Activated CD8-positive, alpha-beta memory T cell treated with anti-CD3 and anti-CD28 coated beads, Interleukin-2, amount 50 U/mL, for 4 hours (primary cell): ENCODE measurements around the gene MYO16.

Experiments
- DNase-seq: peaks from one replicate; pipeline ENCODE4 v3.0.0-alpha.2; 2020

MYO16 gene

DNA sequence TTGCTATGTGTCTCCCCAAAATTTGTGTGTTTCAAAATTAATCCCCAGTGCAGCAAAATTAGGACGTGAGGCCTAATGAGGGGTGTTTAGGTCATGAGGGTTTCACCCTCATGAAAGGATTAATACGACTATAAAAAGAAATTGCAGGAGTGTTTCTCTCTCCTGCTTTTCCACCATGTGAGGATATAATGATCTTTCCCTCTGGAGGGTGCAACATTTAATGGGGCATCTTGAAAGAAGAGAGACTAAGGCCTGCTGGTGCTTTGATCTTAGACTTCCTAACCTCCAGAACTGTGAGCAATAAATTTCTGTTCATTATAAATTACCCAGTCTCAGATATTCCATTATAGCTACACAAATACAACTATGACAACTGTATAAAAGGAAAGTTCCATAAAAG is 183.2 kb downstream of the MYO16 start:
- no peak for DNase-seq

DNA sequence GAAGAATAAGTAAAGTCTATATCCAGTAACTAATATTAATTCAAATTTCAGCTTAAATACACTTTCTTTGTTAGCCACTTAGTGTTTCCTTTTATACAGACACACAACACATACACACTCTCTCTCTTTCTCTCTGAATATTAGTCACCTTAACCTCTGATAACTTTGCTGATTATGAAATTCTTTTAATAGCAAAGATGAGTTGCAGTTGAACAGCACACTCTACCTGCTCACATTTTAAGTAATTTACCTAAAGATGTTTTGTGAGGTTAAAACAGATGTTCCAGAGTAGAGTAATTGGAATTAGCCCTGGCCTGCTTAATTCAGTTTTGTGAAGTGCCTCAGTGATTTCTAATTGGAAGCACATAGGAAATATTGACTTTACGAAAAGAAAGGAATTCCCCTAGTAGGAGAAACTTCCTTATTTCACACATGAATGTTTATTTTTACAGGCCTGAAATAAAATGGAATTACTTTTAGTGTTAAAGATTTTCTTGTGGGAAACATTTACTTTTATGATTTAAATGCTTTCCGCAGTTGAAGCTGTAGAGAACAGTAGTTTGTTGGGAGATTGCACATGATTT is 184.3 kb downstream of the MYO16 start:
- DNase-seq, result no peak

- no peak for DNase-seq
Measured at GRCh38 chr13:108816375-108816774, 187.0 kb downstream of the MYO16 start.

DNA sequence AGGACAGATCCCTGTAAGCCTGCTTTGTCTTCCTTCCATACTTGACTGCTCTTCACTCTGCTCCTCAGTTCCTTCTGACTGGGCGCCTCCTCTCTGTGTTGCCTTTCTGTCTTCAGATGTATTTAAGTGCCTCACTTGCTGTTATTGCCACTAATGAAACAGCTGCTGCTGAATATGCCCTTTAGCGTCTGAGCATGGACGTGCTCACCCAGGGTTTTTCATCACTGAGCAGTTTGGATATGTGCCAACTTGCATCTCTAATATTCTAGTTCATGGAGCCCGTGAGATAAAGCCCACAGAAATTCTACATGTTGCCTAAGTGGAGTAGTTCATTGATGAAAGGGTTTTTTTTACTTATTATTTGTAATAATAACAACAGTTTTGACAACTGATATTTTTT is 198.2 kb downstream of the MYO16 start:
- no peak for DNase-seq

- no peak for DNase-seq
Measured at GRCh38 chr13:108828086-108828815, 198.8 kb downstream of the MYO16 start.

GRCh38 chr13:108830916-108831315 is 201.5 kb downstream of the MYO16 start:
- no peak for DNase-seq

DNA sequence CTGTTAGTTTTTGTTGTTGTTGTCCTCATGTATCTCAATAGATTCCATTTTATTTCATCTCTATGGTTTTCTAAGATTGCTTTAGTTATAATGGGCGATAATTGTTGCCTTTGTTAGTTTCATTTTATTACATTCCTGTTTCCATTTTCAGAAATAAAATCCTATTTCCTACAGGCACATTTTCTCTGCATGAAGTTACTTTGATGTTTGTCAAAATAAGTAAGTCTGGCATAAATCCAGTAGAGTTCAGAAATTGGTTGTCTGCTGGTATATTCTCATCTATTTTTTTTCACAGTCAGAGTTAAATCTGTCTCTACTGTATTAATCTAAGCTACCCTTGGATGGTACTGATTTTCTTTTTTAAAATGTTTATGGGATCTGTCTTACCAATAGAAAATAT is 204.1 kb downstream of the MYO16 start:
- no peak for DNase-seq

DNA sequence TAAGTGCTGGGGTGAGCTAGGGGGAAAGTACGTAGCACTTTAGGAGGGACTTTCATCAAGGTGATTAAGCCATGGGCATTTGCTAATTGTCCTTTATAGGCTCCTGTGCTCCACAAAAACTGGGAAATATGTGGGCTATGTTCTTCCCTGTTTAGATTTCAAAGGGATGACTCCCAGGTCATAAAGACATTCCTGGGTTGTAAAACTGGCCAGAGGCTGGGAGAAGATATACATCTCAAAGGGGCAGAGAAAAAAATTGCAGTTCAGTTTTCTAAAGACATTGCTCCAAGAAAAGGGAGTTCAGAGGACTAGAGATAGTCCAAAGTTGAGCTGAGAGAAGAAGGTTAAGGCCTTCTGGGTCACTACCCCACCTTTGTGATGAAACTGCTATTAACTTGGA is 204.8 kb downstream of the MYO16 start:
- no peak for DNase-seq

- no peak for DNase-seq
Measured at GRCh38 chr13:108835083-108835482, 205.7 kb downstream of the MYO16 start.

DNA sequence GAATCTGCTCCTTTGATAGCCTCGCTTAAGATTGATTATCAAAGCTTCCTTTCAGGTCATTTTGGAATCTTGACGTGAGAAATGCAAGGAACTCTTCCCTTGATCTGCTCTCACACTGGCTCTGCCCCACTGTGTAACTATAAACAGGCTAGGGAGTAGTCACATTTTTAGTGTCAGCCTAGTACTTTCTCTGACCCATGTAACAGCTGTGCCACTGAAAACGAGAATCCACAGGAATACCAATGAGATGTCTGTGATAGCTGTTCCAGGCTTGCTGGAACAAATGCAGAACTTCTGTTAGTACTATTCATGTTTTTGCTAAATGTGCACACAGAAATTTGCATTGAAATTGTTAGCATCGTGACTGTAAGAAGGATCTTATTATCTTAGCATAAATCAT is 221.3 kb downstream of the MYO16 start:
- no peak for DNase-seq

DNA sequence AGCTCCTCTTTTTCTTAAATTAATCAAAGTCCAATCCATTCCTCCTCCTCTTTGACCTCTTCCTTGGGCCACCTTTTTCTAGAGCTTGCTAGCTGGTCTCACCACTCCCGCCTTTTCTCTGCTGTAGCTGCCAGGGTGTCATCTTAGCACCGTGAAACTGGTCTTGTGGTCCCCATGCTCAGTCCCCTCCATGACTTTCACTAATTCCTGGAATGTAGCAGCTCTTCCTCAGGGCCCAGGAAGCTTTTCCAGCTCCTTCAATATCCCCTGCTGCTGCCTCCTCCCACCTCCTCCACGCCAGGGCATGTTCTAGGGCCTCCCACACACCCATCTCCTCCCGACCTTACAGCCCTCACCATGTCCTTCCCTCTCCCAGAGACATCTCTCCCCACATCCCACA is 222.2 kb downstream of the MYO16 start:
- no peak for DNase-seq

DNA sequence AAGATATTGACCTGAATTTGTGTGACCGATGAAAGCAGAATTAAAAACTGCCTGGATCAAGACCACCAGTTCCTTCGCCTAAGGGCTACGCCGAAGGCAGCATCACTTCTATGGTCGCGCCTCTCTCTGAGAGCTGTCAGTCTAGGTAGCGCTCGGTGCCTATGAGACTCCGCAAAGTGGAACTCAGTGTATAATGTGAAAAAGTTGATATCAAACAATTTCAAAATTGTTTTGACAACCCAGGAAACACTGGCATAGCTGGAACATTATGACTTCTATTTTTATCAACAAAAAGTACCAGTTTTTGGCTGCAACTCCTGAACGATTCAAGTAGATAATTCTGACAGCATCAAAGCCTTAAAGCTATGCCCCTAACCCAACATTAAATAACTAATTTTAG is 223.6 kb downstream of the MYO16 start:
- DNase-seq, result no peak

DNA sequence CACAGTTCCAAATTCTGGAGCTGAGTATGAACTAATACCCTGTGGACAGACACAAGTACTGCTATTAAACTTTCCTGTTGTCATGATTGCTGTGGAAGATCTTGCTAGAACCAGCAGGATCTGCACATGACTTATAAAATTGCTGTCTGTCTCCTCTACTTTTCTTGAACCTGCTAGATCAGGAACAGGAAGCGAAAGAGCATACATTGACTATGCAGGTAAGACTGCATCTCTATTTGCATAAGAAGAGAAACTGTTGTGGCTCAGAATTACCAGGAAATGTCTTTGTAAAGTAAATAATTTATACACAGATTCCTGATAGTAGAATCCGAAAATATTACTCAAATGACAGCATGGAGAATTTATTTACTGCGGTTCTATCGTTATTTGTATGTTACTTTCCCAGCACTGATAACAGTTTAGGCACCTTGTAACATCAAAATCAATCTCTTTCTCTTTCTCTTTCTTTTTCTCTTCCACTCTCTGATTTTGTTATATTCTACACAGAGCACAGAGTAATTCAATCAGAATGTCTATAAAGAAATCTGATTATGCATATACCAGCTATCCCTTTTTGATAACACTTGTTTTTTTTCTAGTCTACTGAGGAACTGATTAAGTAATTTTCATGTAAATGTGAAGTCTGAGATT is 226.5 kb downstream of the MYO16 start:
- no peak for DNase-seq

DNA sequence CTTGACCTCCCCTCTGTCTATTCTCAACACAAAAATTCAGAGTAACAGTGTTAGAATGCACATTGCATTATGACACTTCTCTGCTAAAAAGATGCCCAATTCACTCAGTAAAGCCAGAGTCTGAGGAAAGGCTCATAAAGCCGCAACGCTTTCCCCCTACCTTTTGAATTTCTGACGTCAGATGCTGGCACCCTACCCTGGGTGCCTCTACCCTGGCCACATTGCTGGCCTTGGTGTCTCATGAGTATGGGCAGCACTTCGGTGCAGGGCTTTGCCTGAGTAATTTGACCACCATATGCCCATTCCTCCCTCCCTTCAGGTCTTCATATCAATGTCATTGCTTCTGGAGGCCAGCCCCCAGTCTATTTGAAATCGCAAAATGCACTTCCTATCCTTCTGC is 229.3 kb downstream of the MYO16 start:
- DNase-seq, result no peak

DNA sequence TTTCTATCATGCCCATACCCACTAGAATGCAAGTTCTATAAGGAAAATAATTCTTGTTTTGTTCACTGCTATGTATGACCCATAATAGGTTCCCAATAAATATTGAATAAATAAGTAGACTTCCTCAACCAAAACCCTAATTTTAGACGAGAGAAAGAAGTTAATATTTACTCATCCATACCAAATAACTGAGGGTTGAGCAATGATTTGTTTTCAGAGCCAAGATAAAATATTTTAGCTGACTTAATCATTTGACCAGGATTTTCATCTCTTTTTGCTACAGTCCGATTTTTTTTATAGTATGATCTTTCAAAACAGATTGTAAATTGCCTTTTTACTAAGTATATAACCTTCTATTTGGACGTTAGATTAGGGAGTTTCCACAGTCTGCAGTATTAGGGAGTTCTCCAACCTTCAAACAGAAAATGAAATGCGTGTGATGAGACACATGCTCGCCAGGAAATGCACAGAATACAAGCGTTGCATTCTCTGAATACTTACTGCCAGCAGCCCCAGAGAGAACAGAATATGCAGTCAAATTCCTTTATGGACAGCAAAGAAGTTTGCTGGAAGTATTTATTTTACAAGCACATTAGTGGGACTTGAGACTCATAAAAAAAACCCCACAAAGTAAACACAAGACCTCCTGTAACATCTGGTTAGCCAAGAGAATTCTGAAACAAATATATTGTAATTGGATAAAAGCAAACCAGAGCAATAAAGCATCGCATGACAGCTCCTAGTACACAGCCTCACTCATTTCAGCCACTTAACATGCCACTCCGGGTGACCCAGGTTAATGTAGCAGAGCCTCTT is 230.0 kb downstream of the MYO16 start:
- DNase-seq, result no peak

DNA sequence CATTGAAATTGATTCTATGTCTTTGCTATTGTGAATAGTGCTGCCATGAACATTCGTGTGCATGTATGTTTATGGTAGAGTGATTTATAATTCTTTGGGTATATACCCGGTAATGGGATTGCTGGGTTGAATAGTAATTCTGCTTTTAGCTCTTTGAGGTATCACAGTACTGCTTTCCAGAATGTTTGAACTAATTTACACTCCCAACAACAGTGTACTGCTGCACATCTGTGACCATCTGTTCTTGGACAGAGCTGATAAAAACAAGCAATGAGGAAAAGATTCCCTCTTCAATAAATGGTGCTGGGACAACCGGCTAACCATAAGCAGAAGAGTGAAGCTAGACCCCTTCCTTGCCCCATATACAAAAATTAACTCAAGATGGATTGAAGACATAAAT is 231.0 kb downstream of the MYO16 start:
- no peak for DNase-seq

- DNase-seq, result no peak
Measured at GRCh38 chr13:108877300-108877699, 247.9 kb downstream of the MYO16 start.

- no peak for DNase-seq
Measured at GRCh38 chr13:108878732-108879131, 249.3 kb downstream of the MYO16 start.

- no peak for DNase-seq
Measured at GRCh38 chr13:108889324-108889984, 260.0 kb downstream of the MYO16 start.

DNA sequence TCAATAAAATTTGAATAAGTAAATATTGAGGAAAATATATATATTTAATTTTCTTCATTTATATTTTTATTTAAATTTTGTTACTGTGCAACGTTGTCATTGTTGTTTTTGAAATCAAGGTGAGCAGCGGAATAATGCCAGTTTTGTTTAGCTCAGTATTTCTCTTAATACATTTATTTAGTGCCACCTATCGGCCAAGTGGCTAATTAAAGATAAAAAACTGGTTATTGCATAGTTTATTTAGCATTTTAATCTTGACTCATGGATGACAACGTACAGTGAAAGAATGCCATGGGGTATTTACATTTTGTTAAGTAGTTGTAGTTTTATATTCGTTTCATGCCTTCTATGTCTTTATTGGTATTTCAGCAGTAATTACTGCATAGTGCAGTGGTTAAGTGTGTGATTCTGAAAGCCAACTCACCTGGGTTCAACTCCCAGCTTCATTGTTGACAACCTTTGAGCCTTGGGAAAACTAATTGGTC is 265.9 kb downstream of the MYO16 start:
- DNase-seq, result no peak

- no peak for DNase-seq
Measured at GRCh38 chr13:108897955-108898354, 268.5 kb downstream of the MYO16 start.

GRCh38 chr13:108902405-108903155 is 273.2 kb downstream of the MYO16 start:
- DNase-seq, result no peak
